Right lobe of liver (tissue), 6 donors: Measurements from ENCODE around the gene TARBP1. TPM values are rescaled to one million over a fixed set of nuclear protein-coding genes. Genes with fewer than 3 reads are reported as not detected.
"Not testable (repeated sequence)": the region's sequence is repeated elsewhere in the genome, so short reads cannot be mapped to it uniquely, and the experiment has no call there.

ENCODE experiments used
- ATAC-seq, 4 donors: fragments of 200-7000 bp; cut with Tn5 transposase; one replicate each; pipeline ENCODE4 v1.9.1; 2020; ENCODE audit warnings: mild to moderate bottlenecking in 4 of 4, moderate library complexity in 4 of 4
- DNase-seq, 3 donors: peaks; one replicate each; pipeline ENCODE4 v3.0.0-alpha.2; 2020
- H3K27ac ChIP-seq, 3 donors: fragments of 200-600 bp; one replicate each; pipeline ENCODE4 v1.8.0; 2022
- H3K27me3 ChIP-seq, 2 donors: fragments of 200-600 bp; one replicate each; pipeline ENCODE4 v1.8.0; 2022
- H3K36me3 ChIP-seq, 4 donors: fragments of 200-600 bp; sonication (generic) in 1 of 4; one replicate each; pipeline versions ENCODE4 v1.5.1 to v1.8.0; 2017 to 2022; ENCODE audit warnings: control low read depth in 1 of 4
- H3K4me1 ChIP-seq, 4 donors: fragments of 200-600 bp; sonication (generic) in 1 of 4; one replicate each; pipeline versions ENCODE4 v1.5.1 to v1.8.0; 2017 to 2022; ENCODE audit warnings: control low read depth in 1 of 4
- H3K4me3 ChIP-seq, 3 donors: fragments of 200-600 bp; one replicate each; pipeline ENCODE4 v1.8.0; 2022
- H3K9me3 ChIP-seq, 4 donors: fragments of 200-600 bp; sonication (generic) in 1 of 4; one replicate each; pipeline versions ENCODE4 v1.5.1 to v1.8.0; 2017 to 2022; ENCODE audit warnings: control low read depth in 1 of 4
- POLR2A ChIP-seq: fragments of 450-650 bp; IDR thresholded peaks from one replicate; pipeline ENCODE4 v1.6.1; 2017; ENCODE audit warnings: antibody characterized with exemption, mild to moderate bottlenecking
- WGBS: methylation state at CpG from one replicate; pipeline ENCODE4 v1.1.6; 2018; ENCODE audit warnings: low coverage, low lambda C conversion rate; ENCODE audit not compliant: insufficient coverage; ENCODE audit errors: missing lambda C conversion rate; 5-methylcytosine and 5-hydroxymethylcytosine counted together
- intact Hi-C, 2 donors: fragments of 100-400 bp; cut with DNase I; formaldehyde crosslinking; loops; one replicate each; pipeline versions ENCODE4 v1.11.2 to v1.14.1; 2022
- total RNA-seq, 6 experiments: library from RNA; depleted of rRNA in 2 of 6; stranded (reverse); fragments of >200 nt in 2 of 6; fragmentation: NEBNext Ultra II Directional in 3 of 6; extraction: Animal tissue kit (Norgen Biotek cat#: 25700) in 3 of 6; gene quantifications; one replicate each; pipeline versions ENCODE4 v1.1.0 to v1.2.4, GENCODE V29; 2016 to 2023
- TF ChIP-seq, protein P1 (sequence below), 4 donors: fragments of 200-600 bp in 3 of 4; fragments of 450-650 bp in 1 of 4; IDR thresholded peaks; one replicate each; pipeline versions ENCODE4 v1.5.1 to v1.8.0; 2016 to 2022; ENCODE audit warnings: antibody characterized with exemption in 4 of 4, mild to moderate bottlenecking in 2 of 4
- donor health status: DM: no; HTN: yes; CAD: no.
- donor health status: DM: no; HTN: no; CAD: no.
- donor health status: DM: no; HTN: no; CAD: no.
- donor health status: DM: no; HTN: yes; CAD: no.
- donor health status: DM: no; HTN: yes; CAD: no.

The TARBP1 gene
- total RNA-seq, 6 experiments from 2014 or later: 7.2 to 16.7 (median 8.0) TPM

DNA sequence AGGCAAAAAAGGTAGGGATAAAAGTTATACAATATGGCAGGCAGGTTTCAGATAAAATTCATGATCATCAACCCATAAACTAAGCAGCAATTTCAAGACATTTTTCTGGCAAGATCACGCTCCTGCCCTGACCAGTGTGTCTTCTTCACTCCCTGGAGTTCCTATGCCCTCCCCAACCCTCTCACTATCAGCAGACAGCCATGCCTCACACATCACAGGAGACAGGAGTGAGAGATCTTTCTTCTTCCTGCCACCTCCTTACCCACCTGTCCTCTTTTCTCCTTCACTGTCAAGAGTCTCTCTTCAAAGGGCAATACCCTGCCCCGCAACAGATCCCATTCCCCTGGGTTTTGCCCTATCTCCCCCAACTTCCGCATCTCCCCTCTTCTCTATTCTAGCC is 77.3 kb downstream of the TARBP1 start:
- no peaks in the 10 kb centered on the region for H3K36me3 ChIP-seq
- no peak overlapping the region for H3K27ac ChIP-seq
- whole genome bisulfite sequencing: 87% methylated on average over 3 of the region's 3 CpGs
- peaks cover 0 to 9% (median 2%) of the 10 kb centered on the region in 4 donors for H3K4me1 ChIP-seq
- DNase-seq: no peak
- TF ChIP-seq, protein P1, sequence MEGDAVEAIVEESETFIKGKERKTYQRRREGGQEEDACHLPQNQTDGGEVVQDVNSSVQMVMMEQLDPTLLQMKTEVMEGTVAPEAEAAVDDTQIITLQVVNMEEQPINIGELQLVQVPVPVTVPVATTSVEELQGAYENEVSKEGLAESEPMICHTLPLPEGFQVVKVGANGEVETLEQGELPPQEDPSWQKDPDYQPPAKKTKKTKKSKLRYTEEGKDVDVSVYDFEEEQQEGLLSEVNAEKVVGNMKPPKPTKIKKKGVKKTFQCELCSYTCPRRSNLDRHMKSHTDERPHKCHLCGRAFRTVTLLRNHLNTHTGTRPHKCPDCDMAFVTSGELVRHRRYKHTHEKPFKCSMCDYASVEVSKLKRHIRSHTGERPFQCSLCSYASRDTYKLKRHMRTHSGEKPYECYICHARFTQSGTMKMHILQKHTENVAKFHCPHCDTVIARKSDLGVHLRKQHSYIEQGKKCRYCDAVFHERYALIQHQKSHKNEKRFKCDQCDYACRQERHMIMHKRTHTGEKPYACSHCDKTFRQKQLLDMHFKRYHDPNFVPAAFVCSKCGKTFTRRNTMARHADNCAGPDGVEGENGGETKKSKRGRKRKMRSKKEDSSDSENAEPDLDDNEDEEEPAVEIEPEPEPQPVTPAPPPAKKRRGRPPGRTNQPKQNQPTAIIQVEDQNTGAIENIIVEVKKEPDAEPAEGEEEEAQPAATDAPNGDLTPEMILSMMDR (IDR thresholded peaks at IDR 0.05): no peak
- TF ChIP-seq POLR2A: no peak
- ATAC-seq: no peak
- no peak overlapping the region for H3K4me3 ChIP-seq
- intact Hi-C loops: no loop called here
- H3K27me3 ChIP-seq: no peaks in the 10 kb centered on the region
- H3K9me3 ChIP-seq: no peaks in the 10 kb centered on the region

DNA sequence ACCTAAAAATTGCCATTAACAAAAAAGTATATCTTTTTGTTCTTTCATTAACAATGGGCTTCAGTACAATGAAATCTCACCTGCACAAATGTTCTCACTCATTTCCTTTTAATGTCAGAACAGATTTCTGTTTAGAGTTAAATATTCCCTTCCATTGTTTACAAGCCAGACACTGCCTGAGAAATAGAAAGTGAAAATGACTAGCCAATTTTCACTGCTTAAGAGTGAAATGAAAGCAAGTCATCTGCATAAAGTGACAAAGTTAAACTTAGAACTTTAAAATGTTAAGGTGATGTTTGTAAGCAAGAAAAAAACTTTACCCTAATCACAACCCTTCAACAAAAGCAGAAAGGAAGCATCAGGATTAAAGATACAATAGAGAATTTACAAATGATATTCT is 78.2 kb downstream of the TARBP1 start:
- peaks cover 0 to 9% (median 2%) of the 10 kb centered on the region in 4 donors for H3K4me1 ChIP-seq
- DNase-seq: no peak
- TF ChIP-seq, protein P1 (IDR thresholded peaks at IDR 0.05): no peak
- no peak for TF ChIP-seq POLR2A
- no peaks in the 10 kb centered on the region for H3K36me3 ChIP-seq
- no peaks in the 10 kb centered on the region for H3K27me3 ChIP-seq
- peak overlapping the region in 1 of 3 donors; percentile 8 for H3K27ac ChIP-seq
- peak; percentile 51 to 85 (median 66) for ATAC-seq
- intact Hi-C loops: no loop called here
- no peaks in the 10 kb centered on the region for H3K9me3 ChIP-seq
- H3K4me3 ChIP-seq: no peak overlapping the region

DNA sequence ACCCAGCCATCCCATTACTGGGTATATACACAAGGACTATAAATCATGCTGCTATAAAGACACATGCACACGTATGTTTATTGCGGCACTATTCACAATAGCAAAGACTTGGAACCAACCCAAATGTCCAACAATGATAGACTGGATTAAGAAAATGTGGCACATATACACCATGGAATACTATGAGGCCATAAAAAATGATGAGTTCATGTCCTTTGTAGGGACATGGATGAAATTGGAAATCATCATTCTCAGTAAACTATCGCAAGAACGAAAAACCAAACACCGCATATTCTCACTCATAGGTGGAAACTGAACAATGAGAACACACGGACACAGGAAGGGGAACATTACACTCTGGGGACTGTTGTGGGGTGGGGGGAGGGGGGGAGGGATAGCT is 79.5 kb downstream of the TARBP1 start:
- DNase-seq, ATAC-seq, H3K27me3 ChIP-seq, intact Hi-C loops, H3K9me3 ChIP-seq, H3K4me3 ChIP-seq, H3K4me1 ChIP-seq, H3K27ac ChIP-seq, H3K36me3 ChIP-seq: not testable (repeated sequence)
- WGBS: 89% methylated on average over 4 of the region's 6 CpGs

DNA sequence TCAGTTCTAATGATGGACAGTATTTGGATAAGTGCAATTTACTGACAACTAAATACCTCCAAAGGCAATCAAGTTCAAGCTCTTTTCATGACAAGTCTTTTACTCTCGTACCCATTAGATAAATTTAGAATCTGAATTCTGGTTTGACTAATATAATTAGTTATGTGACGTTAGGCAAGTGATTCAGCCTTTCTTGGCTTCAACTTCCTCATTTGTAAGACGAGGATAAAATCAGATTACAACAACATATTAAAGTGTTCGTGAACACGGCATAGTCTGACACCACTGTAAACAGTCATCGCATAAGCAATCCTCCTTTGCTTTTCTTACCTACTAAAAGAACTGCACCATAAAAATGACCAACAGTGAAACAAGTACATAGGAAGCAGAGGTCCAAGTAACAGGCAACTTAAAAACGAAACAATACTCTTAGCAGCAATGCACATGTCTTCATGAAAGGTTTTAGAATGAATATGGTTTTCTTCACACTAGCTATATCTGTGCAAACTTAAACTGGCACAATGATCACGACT is 80.1 kb downstream of the TARBP1 start:
- ATAC-seq: peak in 1 of 4 donors; percentile 21
- TF ChIP-seq, protein P1 (IDR thresholded peaks at IDR 0.05): no peak
- no peak for TF ChIP-seq POLR2A
- intact Hi-C loops: no loop called here
- no peaks in the 10 kb centered on the region for H3K9me3 ChIP-seq
- peaks cover 0 to 9% (median 2%) of the 10 kb centered on the region in 4 donors for H3K4me1 ChIP-seq
- WGBS: 51% methylated on average over 8 of the region's 8 CpGs
- H3K27me3 ChIP-seq: no peaks in the 10 kb centered on the region
- no peak overlapping the region for H3K27ac ChIP-seq
- H3K4me3 ChIP-seq: no peak overlapping the region
- DNase-seq: no peak
- H3K36me3 ChIP-seq: no peaks in the 10 kb centered on the region

DNA sequence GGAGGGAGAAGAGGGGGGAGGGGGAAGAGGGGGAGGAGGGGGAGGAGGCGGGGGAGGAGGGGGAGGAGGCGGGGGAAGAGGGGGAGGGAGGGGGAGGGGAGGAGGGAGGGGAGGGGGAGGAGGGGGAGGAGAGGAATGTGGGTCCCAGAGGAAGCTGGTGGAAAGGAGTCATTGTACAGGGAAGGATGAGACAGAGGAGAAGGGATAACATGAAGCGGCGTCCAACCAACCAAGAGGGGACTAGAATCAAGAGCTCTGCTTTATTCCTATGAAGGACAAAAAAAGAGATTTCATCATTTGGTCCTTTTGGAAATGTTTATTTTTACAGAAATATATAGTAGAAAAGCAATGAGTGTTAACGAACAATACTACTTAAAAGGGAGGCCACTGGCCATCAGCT is 81.2 kb downstream of the TARBP1 start:
- Histone ChIP-seq H3K27ac (no peak overlapping the region), H3K4me3 (no peak overlapping the region), H3K36me3 (no peaks in the 10 kb centered on the region), H3K27me3 (no peaks in the 10 kb centered on the region), H3K9me3 (no peaks in the 10 kb centered on the region), H3K4me1 (peaks cover 0 to 9% (median 2%) of the 10 kb centered on the region in 4 donors)
- intact Hi-C loops: no loop called here
- 24% methylated on average over 3 of the region's 5 CpGs for WGBS
- TF ChIP-seq, protein P1 (IDR thresholded peaks at IDR 0.05): no peak
- no peak for TF ChIP-seq POLR2A
- ATAC-seq: no peak
- no peak for DNase-seq
